Hematopoietic multipotent progenitor cell treated with erythropoietin and hydrocortisone succinate and interleukin-3 and kit ligand, for 4 days (in vitro differentiated cells): Measurements from ENCODE around the gene GRIK1.

Source experiments
- DNase-seq: peaks from one replicate; pipeline ENCODE4 v3.0.0-alpha.2; 2015

GRIK1 gene

GRCh38 chr21:29583424-29583924 lies 356.3 kb downstream of the GRIK1 start:
- DNase-seq: no peak

- DNase-seq: no peak
Measured at GRCh38 chr21:29582855-29583254, 356.9 kb downstream of the GRIK1 start.

- no peak for DNase-seq
Measured at GRCh38 chr21:29581393-29581792, 358.4 kb downstream of the GRIK1 start.

- DNase-seq: no peak
Measured at GRCh38 chr21:29580732-29581285, 359.0 kb downstream of the GRIK1 start.

- DNase-seq: no peak
Measured at GRCh38 chr21:29578306-29578705, 361.5 kb downstream of the GRIK1 start.

GRCh38 chr21:29571949-29572348 lies 367.8 kb downstream of the GRIK1 start:
- peak; percentile 17 for DNase-seq

- DNase-seq: no peak
Measured at GRCh38 chr21:29568020-29568697, 371.6 kb downstream of the GRIK1 start.

- DNase-seq: no peak
Measured at GRCh38 chr21:29557931-29558725, 381.7 kb downstream of the GRIK1 start.

GRCh38 chr21:29557200-29557599 lies 382.6 kb downstream of the GRIK1 start:
- DNase-seq: no peak

GRCh38 chr21:29555601-29556000 lies 384.2 kb downstream of the GRIK1 start:
- DNase-seq: no peak

- no peak for DNase-seq
Measured at GRCh38 chr21:29550205-29550604, 389.6 kb downstream of the GRIK1 start.

- no peak for DNase-seq
Measured at GRCh38 chr21:29549614-29550013, 390.2 kb downstream of the GRIK1 start.

GRCh38 chr21:29547998-29548397 lies 391.8 kb downstream of the GRIK1 start:
- DNase-seq: no peak

- DNase-seq: no peak
Measured at GRCh38 chr21:29546071-29546470, 393.7 kb downstream of the GRIK1 start.

GRCh38 chr21:29540289-29540688 lies 399.5 kb downstream of the GRIK1 start:
- DNase-seq: no peak

- no peak for DNase-seq
Measured at GRCh38 chr21:29538115-29538514, 401.7 kb downstream of the GRIK1 start.

GRCh38 chr21:29534448-29534847 lies 405.3 kb downstream of the GRIK1 start:
- no peak for DNase-seq

GRCh38 chr21:29529139-29529538 lies 410.7 kb downstream of the GRIK1 start:
- DNase-seq: no peak

GRCh38 chr21:29526545-29526944 lies 413.3 kb downstream of the GRIK1 start:
- no peak for DNase-seq

GRCh38 chr21:29524055-29524454 lies 415.7 kb downstream of the GRIK1 start:
- no peak for DNase-seq

GRCh38 chr21:29523646-29524045 lies 416.1 kb downstream of the GRIK1 start:
- no peak for DNase-seq

GRCh38 chr21:29521872-29522271 lies 417.9 kb downstream of the GRIK1 start:
- DNase-seq: no peak

- no peak for DNase-seq
Measured at GRCh38 chr21:29520171-29520570, 419.6 kb downstream of the GRIK1 start.

- DNase-seq: no peak
Measured at GRCh38 chr21:29514652-29515247, 425.0 kb downstream of the GRIK1 start.
